ENCODE results near the gene VPS9D1. TPM values are rescaled to one million over a fixed set of nuclear protein-coding genes. Genes with fewer than 3 reads are reported as not detected.
"Not testable (repeated sequence)": the region's sequence is repeated elsewhere in the genome, so short reads cannot be mapped to it uniquely, and the experiment has no call there.

The VPS9D1 gene
- total and polyA plus RNA-seq, 7 donors = 3.8 to 19.2 (median 5.3) TPM

DNA sequence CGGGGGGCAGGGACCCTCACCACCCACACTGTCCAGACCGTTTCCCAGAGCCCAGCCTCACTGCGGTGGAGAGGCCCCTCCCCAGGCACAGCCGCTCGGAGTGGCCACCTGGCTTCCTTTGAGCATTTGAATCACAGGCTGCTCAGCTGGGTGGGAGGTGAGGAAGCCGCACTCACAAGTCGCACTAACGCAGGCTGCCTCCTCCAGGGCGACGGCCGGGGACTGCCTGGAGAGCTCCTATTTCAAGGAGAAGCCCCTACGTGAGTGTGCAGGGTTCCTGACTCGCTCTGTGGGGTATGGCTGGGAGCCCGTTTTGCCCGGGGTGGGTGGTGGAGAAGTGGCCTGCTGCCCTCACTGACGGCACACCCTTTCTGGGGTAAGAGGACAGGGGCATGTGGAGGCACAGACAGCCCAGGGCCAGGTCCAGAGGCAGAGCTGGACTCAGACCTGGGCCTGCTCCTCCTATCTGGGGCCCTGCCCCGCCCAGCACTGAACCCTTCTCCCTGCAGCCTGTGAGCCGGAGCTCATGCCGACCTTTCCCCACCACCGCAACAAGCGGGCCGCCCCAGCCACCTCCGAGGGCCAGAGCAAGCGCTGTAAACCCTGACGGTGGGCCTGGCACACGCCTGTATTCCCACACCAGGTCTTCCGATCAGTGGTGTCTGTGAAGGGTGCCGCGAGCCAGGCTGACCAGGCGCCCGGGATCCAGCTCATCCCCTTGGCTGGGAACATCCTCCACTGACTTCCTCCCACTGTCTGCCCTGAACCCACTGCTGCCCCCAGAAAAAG is 25.4 kb downstream of the VPS9D1 start:
- WGBS, 2 donors = 80 to 90% methylated on average over 31 of the region's 31 CpGs
- intact Hi-C loops (cut with DNase I) = no loop called here
- Histone ChIP-seq H3K4me1 (peaks cover 0 to 7% (median 7%) of the 10 kb centered on the region in 4 donors), H3K27ac (no peak overlapping the region), H3K9me3 (no peaks in the 10 kb centered on the region), H3K27me3 (no peaks in the 10 kb centered on the region), H3K4me3 (no peak overlapping the region), H3K36me3 (peaks cover 6 to 61% (median 35%) of the 10 kb centered on the region in 4 donors)
- no peak for DNase-seq
- TF ChIP-seq POLR2A (IDR thresholded peaks at IDR 0.05) (no peak), POLR2AphosphoS5 (IDR thresholded peaks at IDR 0.05) (no peak), EP300 (IDR thresholded peaks at IDR 0.05) (no peak)
- TF ChIP-seq, protein P1, sequence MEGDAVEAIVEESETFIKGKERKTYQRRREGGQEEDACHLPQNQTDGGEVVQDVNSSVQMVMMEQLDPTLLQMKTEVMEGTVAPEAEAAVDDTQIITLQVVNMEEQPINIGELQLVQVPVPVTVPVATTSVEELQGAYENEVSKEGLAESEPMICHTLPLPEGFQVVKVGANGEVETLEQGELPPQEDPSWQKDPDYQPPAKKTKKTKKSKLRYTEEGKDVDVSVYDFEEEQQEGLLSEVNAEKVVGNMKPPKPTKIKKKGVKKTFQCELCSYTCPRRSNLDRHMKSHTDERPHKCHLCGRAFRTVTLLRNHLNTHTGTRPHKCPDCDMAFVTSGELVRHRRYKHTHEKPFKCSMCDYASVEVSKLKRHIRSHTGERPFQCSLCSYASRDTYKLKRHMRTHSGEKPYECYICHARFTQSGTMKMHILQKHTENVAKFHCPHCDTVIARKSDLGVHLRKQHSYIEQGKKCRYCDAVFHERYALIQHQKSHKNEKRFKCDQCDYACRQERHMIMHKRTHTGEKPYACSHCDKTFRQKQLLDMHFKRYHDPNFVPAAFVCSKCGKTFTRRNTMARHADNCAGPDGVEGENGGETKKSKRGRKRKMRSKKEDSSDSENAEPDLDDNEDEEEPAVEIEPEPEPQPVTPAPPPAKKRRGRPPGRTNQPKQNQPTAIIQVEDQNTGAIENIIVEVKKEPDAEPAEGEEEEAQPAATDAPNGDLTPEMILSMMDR (IDR thresholded peaks at IDR 0.05) = no peak

DNA sequence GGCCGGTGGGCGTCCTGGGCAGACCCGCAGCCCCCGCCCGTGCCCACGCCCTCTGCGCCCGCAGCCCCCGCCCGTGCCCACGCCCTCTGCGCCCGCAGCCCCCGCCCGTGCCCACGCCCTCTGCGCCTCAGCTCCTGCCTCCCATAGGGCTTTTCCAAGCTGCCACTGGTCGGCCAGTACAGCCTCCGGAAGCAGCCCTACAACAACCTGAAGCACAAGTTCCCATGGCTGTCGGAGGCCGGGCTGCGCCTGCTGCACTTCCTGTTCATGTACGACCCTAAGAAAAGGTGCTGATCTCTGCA is 26.0 kb downstream of the VPS9D1 start:
- peaks cover 6 to 63% (median 35%) of the 10 kb centered on the region in 4 donors for H3K36me3 ChIP-seq
- H3K4me1 ChIP-seq; H3K4me3 ChIP-seq; H3K27ac ChIP-seq; H3K9me3 ChIP-seq; H3K27me3 ChIP-seq; intact Hi-C loops (cut with DNase I); DNase-seq: not testable (repeated sequence)
- WGBS, 2 donors = 38 to 78% methylated on average over 23 of the region's 23 CpGs

- WGBS, 2 donors = 75 to 88% methylated on average over 32 of the region's 32 CpGs
- intact Hi-C loops (cut with DNase I) = no loop called here
- Histone ChIP-seq H3K4me1 (no peaks in the 10 kb centered on the region), H3K9me3 (no peaks in the 10 kb centered on the region), H3K27me3 (no peaks in the 10 kb centered on the region), H3K27ac (no peak overlapping the region), H3K4me3 (no peak overlapping the region), H3K36me3 (peaks cover 6 to 63% (median 35%) of the 10 kb centered on the region in 4 donors)
- peak; percentile 61 for DNase-seq
- TF ChIP-seq POLR2AphosphoS5 (IDR thresholded peaks at IDR 0.05) (no peak), POLR2A (IDR thresholded peaks at IDR 0.05) (no peak)
These were observed 26.5 kb downstream of the VPS9D1 start for GRCh38 chr16:89693931-89694783.

GRCh38 chr16:89693289-89693731 is 27.4 kb downstream of the VPS9D1 start:
- DNase-seq = peak; percentile 55
- TF ChIP-seq POLR2A (IDR thresholded peaks at IDR 0.05) (no peak), POLR2AphosphoS5 (IDR thresholded peaks at IDR 0.05) (no peak), EP300 (IDR thresholded peaks at IDR 0.05) (no peak)
- TF ChIP-seq, protein P1 (IDR thresholded peaks at IDR 0.05) = no peak
- intact Hi-C loops (cut with DNase I) = no loop called here
- H3K4me3 ChIP-seq = no peak overlapping the region
- H3K4me1 ChIP-seq = no peaks in the 10 kb centered on the region
- 92 to 93% methylated on average over 11 of the region's 11 CpGs for WGBS, 2 donors
- no peaks in the 10 kb centered on the region for H3K9me3 ChIP-seq
- peaks cover 6 to 63% (median 35%) of the 10 kb centered on the region in 4 donors for H3K36me3 ChIP-seq
- H3K27me3 ChIP-seq = no peaks in the 10 kb centered on the region
- no peak overlapping the region for H3K27ac ChIP-seq

GRCh38 chr16:89691986-89692569 is 28.6 kb downstream of the VPS9D1 start:
- Histone ChIP-seq H3K9me3 (no peaks in the 10 kb centered on the region), H3K4me1 (peaks cover 0 to 11% (median 9%) of the 10 kb centered on the region in 4 donors), H3K4me3 (no peak overlapping the region), H3K36me3 (peaks cover 6 to 55% (median 35%) of the 10 kb centered on the region in 4 donors), H3K27ac (no peak overlapping the region), H3K27me3 (no peaks in the 10 kb centered on the region)
- intact Hi-C loops (cut with DNase I) = no loop called here
- WGBS, 2 donors = 92 to 93% methylated on average over 13 of the region's 13 CpGs
- TF ChIP-seq EP300 (IDR thresholded peaks at IDR 0.05) (no peak), POLR2A (IDR thresholded peaks at IDR 0.05) (no peak), POLR2AphosphoS5 (IDR thresholded peaks at IDR 0.05) (no peak)
- TF ChIP-seq, protein P1 (IDR thresholded peaks at IDR 0.05) = no peak
- DNase-seq = no peak
